ENCODE data around the gene BUD13.

BUD13 gene

DNA sequence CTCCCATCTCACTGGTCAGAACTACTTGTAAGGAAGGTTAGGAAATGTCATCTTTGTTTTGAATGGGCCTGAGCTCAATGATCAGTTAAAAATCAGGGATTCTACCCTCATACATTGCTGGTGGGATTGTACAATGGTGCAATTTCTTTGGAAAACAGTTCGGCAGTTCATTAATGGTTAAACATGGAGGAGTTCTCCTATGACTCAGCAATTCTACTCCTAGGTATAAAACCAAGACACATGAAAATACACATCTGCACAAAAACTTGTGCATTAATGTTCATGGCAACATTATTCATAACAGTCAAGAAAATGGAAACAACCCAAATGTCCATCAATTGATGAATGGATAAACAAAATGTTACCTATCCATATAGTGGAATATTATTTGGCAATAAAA lies 23.8 kb upstream of the BUD13 start:
- TF ChIP-seq, protein P1, sequence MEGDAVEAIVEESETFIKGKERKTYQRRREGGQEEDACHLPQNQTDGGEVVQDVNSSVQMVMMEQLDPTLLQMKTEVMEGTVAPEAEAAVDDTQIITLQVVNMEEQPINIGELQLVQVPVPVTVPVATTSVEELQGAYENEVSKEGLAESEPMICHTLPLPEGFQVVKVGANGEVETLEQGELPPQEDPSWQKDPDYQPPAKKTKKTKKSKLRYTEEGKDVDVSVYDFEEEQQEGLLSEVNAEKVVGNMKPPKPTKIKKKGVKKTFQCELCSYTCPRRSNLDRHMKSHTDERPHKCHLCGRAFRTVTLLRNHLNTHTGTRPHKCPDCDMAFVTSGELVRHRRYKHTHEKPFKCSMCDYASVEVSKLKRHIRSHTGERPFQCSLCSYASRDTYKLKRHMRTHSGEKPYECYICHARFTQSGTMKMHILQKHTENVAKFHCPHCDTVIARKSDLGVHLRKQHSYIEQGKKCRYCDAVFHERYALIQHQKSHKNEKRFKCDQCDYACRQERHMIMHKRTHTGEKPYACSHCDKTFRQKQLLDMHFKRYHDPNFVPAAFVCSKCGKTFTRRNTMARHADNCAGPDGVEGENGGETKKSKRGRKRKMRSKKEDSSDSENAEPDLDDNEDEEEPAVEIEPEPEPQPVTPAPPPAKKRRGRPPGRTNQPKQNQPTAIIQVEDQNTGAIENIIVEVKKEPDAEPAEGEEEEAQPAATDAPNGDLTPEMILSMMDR (IDR thresholded peaks at IDR 0.05; ENCODE audit: low read depth, low read length): no peak
- DNase-seq: no peak
- Histone ChIP-seq H3K4me1 (peaks cover 3% of the 10 kb centered on the region; the same call in 1 of the 2 replicates), H3K4me3 (ENCODE audit: low read depth, low read length) (no peak overlapping the region), H3K9me3 (no peaks in the 10 kb centered on the region), H3K27me3 (no peaks in the 10 kb centered on the region), H3K36me3 (no peaks in the 10 kb centered on the region)

DNA sequence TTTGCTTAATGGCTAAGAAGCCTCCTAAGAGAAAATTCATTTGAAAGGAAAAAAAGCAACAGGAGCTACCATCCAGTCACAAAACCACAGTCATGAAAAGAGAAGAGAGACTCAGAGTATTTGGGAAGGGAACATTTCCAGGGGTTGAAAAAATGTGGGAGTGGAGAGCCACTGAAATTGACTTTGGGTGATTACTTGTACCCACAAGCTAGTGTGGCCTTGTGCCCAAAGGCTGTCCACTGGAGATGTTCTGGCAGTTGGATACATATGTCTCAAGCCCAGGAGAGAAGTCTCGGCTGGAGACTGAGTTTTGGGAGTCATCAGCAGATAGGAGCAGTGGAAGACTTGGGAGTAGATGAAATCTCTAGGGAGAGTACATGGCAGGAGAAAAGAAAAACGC lies 22.1 kb upstream of the BUD13 start:
- Histone ChIP-seq H3K4me3 (ENCODE audit: low read depth, low read length) (no peak overlapping the region), H3K9me3 (no peaks in the 10 kb centered on the region), H3K27me3 (no peaks in the 10 kb centered on the region), H3K4me1 (peaks cover 3% of the 10 kb centered on the region; the same call in 1 of the 2 replicates), H3K36me3 (no peaks in the 10 kb centered on the region)
- TF ChIP-seq, protein P1 (IDR thresholded peaks at IDR 0.05; ENCODE audit: low read depth, low read length): no peak
- DNase-seq: no peak

DNA sequence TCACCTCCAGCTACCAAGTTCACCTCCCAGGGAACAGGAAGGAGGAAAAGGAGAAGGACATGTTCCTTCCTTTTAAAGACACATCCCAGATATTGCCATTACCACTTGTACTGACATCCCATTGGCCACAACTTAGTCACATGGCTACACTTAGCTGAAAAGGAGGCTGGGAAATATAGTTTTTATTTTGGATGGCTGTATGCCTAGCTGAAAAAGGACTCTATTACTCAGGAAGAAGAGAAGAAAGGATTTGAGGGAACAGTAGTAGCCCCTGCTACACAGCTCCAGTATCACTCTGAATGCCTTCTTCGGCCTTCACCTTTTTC lies 20.9 kb upstream of the BUD13 start:
- Histone ChIP-seq H3K4me3 (ENCODE audit: low read depth, low read length) (no peak overlapping the region), H3K4me1 (peaks cover 3% of the 10 kb centered on the region; the same call in 1 of the 2 replicates), H3K27me3 (no peaks in the 10 kb centered on the region), H3K9me3 (no peaks in the 10 kb centered on the region), H3K36me3 (no peaks in the 10 kb centered on the region)
- TF ChIP-seq, protein P1 (IDR thresholded peaks at IDR 0.05; ENCODE audit: low read depth, low read length): no peak
- DNase-seq: no peak

DNA sequence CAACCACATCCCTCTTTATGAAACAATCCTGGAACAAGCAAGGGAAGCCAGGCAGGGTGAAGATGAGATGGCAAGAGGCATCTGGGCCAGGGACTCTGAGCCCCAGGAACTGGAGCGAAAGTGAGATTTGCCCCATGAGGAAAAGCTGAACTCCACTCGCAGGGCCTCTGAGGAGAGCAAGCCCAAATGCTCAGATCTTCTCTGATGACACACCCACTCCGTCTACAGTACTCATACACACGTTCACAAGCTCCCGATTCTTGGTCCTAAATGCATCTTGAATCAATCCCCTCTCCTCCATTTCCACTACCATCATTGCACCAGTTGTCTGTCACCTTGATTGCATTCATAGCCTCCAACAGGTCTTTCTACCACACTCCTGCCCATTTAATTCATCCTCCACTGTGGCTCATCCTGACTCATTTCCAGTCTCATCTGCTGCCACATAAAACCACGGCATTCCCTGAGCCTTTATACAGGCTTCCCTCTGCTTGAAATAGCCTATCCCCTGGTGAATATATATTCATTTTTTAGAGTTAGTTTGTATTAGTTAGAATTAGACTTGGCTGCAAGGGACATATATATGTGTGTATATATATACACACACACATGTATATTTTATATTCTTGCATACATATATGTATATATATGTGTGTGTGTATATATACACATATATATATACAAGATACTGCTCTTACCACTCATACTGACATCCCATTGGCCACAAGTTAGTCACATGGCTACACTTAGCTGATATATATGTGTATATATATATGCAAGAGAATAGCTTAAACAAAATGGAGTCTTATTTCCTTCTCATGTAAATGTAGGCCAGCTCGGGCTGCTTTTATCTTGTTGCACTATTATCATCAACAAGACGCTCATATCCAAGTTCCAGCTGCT lies 20.3 kb upstream of the BUD13 start:
- DNase-seq: no peak
- TF ChIP-seq, protein P1 (IDR thresholded peaks at IDR 0.05; ENCODE audit: low read depth, low read length): no peak
- no peak overlapping the region for H3K4me3 ChIP-seq (ENCODE audit: low read depth, low read length)
- no peaks in the 10 kb centered on the region for H3K9me3 ChIP-seq
- H3K36me3 ChIP-seq: no peaks in the 10 kb centered on the region
- H3K27me3 ChIP-seq: no peaks in the 10 kb centered on the region
- peaks cover 3% of the 10 kb centered on the region; the same call in 1 of the 2 replicates for H3K4me1 ChIP-seq

DNA sequence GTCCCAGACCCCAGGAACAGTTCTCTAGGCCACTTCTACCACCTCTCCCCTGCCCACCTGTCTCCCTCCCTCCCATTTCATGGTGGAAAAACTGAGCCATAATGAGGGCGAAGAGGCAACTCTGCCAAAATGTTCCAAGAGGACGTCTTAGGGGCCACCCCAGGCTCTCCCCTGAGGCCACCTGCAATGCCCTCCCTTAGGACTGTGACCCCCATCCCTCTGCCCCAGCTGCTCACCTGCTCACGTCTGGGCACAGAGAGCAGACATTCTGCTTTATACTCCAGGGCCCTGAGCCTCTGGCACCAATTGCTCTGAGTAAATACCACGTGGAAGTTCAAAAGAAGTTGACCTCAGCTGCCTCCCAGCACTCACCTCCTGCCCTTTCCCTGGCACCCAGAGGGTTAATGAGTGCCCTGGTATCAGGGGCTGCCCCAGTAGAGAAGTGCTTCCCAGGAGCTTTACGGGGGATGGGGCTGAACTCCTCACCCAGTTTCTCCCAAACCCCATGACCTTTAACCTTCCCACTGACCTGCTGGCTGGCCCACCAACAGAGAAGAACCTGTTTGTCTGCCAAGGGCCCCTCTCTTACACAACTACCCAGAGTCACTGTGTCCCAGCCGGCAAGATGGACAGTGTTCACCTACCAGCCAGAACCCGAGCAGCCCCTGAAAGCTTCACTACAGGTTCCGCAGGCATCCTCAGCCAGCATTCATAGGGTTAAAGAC lies 19.5 kb upstream of the BUD13 start:
- Histone ChIP-seq H3K4me1 (no peaks in the 10 kb centered on the region), H3K4me3 (ENCODE audit: low read depth, low read length) (no peak overlapping the region), H3K27me3 (no peaks in the 10 kb centered on the region), H3K9me3 (no peaks in the 10 kb centered on the region), H3K36me3 (no peaks in the 10 kb centered on the region)
- DNase-seq: no peak
- TF ChIP-seq, protein P1 (IDR thresholded peaks at IDR 0.05; ENCODE audit: low read depth, low read length): no peak

DNA sequence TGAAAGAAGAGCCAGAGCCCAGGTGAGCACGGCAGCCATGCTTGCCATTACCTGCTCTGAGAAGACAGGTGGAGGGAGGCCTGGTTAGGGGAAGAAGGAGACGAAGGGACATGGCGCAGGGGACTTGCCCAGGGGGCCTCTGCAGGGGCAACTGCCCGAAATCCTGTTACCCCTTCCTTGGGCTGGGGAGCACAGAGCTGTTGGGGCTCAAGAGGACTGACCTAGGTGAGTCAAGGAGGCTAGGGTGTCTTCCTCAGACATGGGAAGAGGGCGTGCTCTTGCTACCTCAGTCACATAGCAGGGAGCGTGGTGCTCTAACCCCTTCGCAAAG lies 19.0 kb upstream of the BUD13 start, which contains the start of gene APOA5:
TSS of gene APOA5 (minus strand) at position 67 of the 331 bp plus-strand sequence. CDS start at position 48, 19 bp downstream.
- no peak within 1 kb of the TSS for H3K4me3 ChIP-seq (ENCODE audit: low read depth, low read length)
- H3K27me3 ChIP-seq: no peaks in the 10 kb centered on the region
- DNase-seq: no peak
- H3K36me3 ChIP-seq: no peaks in the 10 kb centered on the region
- no peaks in the 10 kb centered on the region for H3K4me1 ChIP-seq
- H3K9me3 ChIP-seq: no peaks in the 10 kb centered on the region
- TF ChIP-seq, protein P1 (IDR thresholded peaks at IDR 0.05; ENCODE audit: low read depth, low read length): no peak

All from BE2C (cell line).